Mesenchymal stem cell (in vitro differentiated cells and primary cell): Measurements from ENCODE around the gene GSK3B.

Source experiments
- DNase-seq: peaks from one replicate; pipeline ENCODE4 v3.0.0-alpha.2; 2013
- H2AFZ ChIP-seq: one replicate; pipeline ENCODE4 v1.6.1; 2013; ENCODE audit warnings: low read depth, mild to moderate bottlenecking, control low read depth, inconsistent platforms, low read length, moderate library complexity
- H2AK5ac ChIP-seq: 2 replicates; pipeline ENCODE4 v1.6.1; 2013; ENCODE audit warnings: low read length, moderate library complexity, mild to moderate bottlenecking, inconsistent platforms; ENCODE audit not compliant: severe bottlenecking
- H2BK120ac ChIP-seq: one replicate; pipeline ENCODE4 v1.6.1; 2013; ENCODE audit warnings: low read depth, mild to moderate bottlenecking, inconsistent platforms, low read length, moderate library complexity
- H2BK12ac ChIP-seq, 2 experiments: one replicate each; pipeline ENCODE4 v1.6.1; 2013; ENCODE audit warnings: inconsistent platforms in 2 of 2, low read length in 2 of 2, mild to moderate bottlenecking in 2 of 2, moderate library complexity in 2 of 2, control low read depth in 1 of 2
- H2BK15ac ChIP-seq: one replicate; pipeline ENCODE4 v1.6.1; 2013; ENCODE audit warnings: mild to moderate bottlenecking, low read depth, inconsistent platforms; ENCODE audit not compliant: poor library complexity, severe bottlenecking
- H2BK5ac ChIP-seq: 2 replicates; pipeline ENCODE4 v1.6.1; 2013; ENCODE audit warnings: low read depth, mild to moderate bottlenecking, low read length, control low read depth, inconsistent platforms; ENCODE audit not compliant: poor library complexity, severe bottlenecking
- H3K14ac ChIP-seq, 2 experiments: one replicate each; pipeline ENCODE4 v1.6.1; 2013; ENCODE audit warnings: inconsistent platforms in 2 of 2, low read length in 2 of 2, control low read depth in 1 of 2, mild to moderate bottlenecking in 1 of 2, moderate library complexity in 1 of 2
- H3K18ac ChIP-seq, 2 experiments: one replicate each; pipeline ENCODE4 v1.6.1; 2013; ENCODE audit warnings: inconsistent platforms in 2 of 2, low read length in 2 of 2, control low read depth in 1 of 2, low read depth in 1 of 2, mild to moderate bottlenecking in 1 of 2
- H3K23ac ChIP-seq, 2 experiments: one replicate each; pipeline ENCODE4 v1.6.1; 2013; ENCODE audit warnings: inconsistent platforms in 2 of 2, low read length in 2 of 2, mild to moderate bottlenecking in 2 of 2, moderate library complexity in 2 of 2, control low read depth in 1 of 2
- H3K27ac ChIP-seq: 2 replicates; pipeline ENCODE4 v1.5.1; 2013; ENCODE audit warnings: mild to moderate bottlenecking, moderate library complexity, low read length, control low read depth, inconsistent platforms; ENCODE audit not compliant: poor library complexity, severe bottlenecking
- H3K27me3 ChIP-seq, 2 experiments: 2 replicates each; pipeline versions ENCODE4 v1.6.1 to v1.7.0; 2013; ENCODE audit warnings: low read length in 2 of 2, mild to moderate bottlenecking in 2 of 2, moderate library complexity in 2 of 2, control low read depth in 1 of 2, inconsistent platforms in 1 of 2; ENCODE audit not compliant: control insufficient read depth in 1 of 2, insufficient read depth in 1 of 2
- H3K36me3 ChIP-seq, 2 experiments: 2 replicates each; pipeline versions ENCODE4 v1.6.1 to v1.7.0; 2013; ENCODE audit warnings: low read length in 2 of 2, control low read depth in 1 of 2, inconsistent platforms in 1 of 2, low read depth in 1 of 2, mild to moderate bottlenecking in 1 of 2; ENCODE audit not compliant: insufficient read depth in 2 of 2, control insufficient read depth in 1 of 2
- H3K4ac ChIP-seq, 2 experiments: one replicate each; pipeline ENCODE4 v1.6.1; 2013; ENCODE audit warnings: inconsistent platforms in 2 of 2, low read length in 2 of 2, mild to moderate bottlenecking in 2 of 2, moderate library complexity in 2 of 2, control low read depth in 1 of 2, low read depth in 1 of 2
- H3K4me1 ChIP-seq: 2 replicates; pipeline ENCODE4 v1.6.1; 2013; ENCODE audit warnings: low read depth, low read length, control low read depth; ENCODE audit not compliant: control insufficient read depth, insufficient read depth
- H3K4me2 ChIP-seq: 2 replicates; pipeline ENCODE4 v1.6.1; 2013; ENCODE audit warnings: low read length, mild to moderate bottlenecking, inconsistent platforms; ENCODE audit not compliant: poor library complexity, severe bottlenecking
- H3K4me3 ChIP-seq, 2 experiments: 2 replicates each; pipeline versions ENCODE4 v1.5.1 to v1.7.0; 2013; ENCODE audit warnings: low read length in 2 of 2, mild to moderate bottlenecking in 2 of 2, control low read depth in 1 of 2, low read depth in 1 of 2; ENCODE audit not compliant: insufficient read depth in 1 of 2
- H3K79me1 ChIP-seq: replicated peaks from 2 replicates; pipeline ENCODE4 v1.6.1; 2013; ENCODE audit warnings: mild to moderate bottlenecking, control low read depth, low read length, inconsistent platforms; ENCODE audit not compliant: poor library complexity, severe bottlenecking
- H3K9ac ChIP-seq: 2 replicates; pipeline ENCODE4 v1.7.0; 2013; ENCODE audit warnings: mild to moderate bottlenecking, low read length, moderate library complexity
- H3K9me3 ChIP-seq: 2 replicates; pipeline ENCODE4 v1.7.0; 2013; ENCODE audit warnings: mild to moderate bottlenecking, low read length; ENCODE audit not compliant: control insufficient read depth
- H4K8ac ChIP-seq: one replicate; pipeline ENCODE4 v1.6.1; 2013; ENCODE audit warnings: inconsistent platforms, mild to moderate bottlenecking, low read length, moderate library complexity
- H4K91ac ChIP-seq: one replicate; pipeline ENCODE4 v1.6.1; 2013; ENCODE audit warnings: mild to moderate bottlenecking, low read length, inconsistent platforms
- WGBS: methylation state at CpG from one replicate; pipeline ENCODE4 v1.1.7; 2013; ENCODE audit warnings: mixed read lengths; 5-methylcytosine and 5-hydroxymethylcytosine counted together

The GSK3B gene

GRCh38 chr3:119969759-119970158 is 124.5 kb downstream of the GSK3B start:
- Histone ChIP-seq H3K14ac (no peak overlapping the region), H4K8ac (no peak overlapping the region), H2BK12ac (no peak overlapping the region), H3K4me3 (no peak overlapping the region), H3K79me1 (peaks cover 2% of the 10 kb centered on the region), H3K4ac (no peak overlapping the region), H3K4me1 (no peaks in the 10 kb centered on the region), H2AFZ (no peak overlapping the region), H2BK15ac (no peak overlapping the region), H2BK120ac (no peak overlapping the region), H3K27me3 (no peaks in the 10 kb centered on the region), H4K91ac (no peak overlapping the region), H3K36me3 (no peaks in the 10 kb centered on the region), H3K9ac (no peak overlapping the region), H3K27ac (no peak overlapping the region), H3K23ac (no peak overlapping the region), H2BK5ac (no peak overlapping the region), H3K9me3 (no peaks in the 10 kb centered on the region), H3K18ac (no peak overlapping the region), H2AK5ac (no peak overlapping the region), H3K4me2 (no peak overlapping the region)
- DNase-seq = no peak
- WGBS = 100% methylated on average over 3 of the region's 4 CpGs

GRCh38 chr3:119967353-119968006 is 126.8 kb downstream of the GSK3B start:
- no peak overlapping the region for H3K23ac ChIP-seq
- H4K91ac ChIP-seq = no peak overlapping the region
- no peak overlapping the region for H3K18ac ChIP-seq
- no peak overlapping the region for H2BK120ac ChIP-seq
- DNase-seq = no peak
- H2BK15ac ChIP-seq = no peak overlapping the region
- no peaks in the 10 kb centered on the region for H3K9me3 ChIP-seq
- no peak overlapping the region for H3K4ac ChIP-seq
- H3K79me1 ChIP-seq = peaks cover 1% of the 10 kb centered on the region
- no peak overlapping the region for H2BK12ac ChIP-seq
- H3K27ac ChIP-seq = no peak overlapping the region
- H3K4me2 ChIP-seq = no peak overlapping the region
- 97% methylated on average over 5 of the region's 7 CpGs for WGBS
- H2AK5ac ChIP-seq = no peak overlapping the region
- H4K8ac ChIP-seq = no peak overlapping the region
- no peaks in the 10 kb centered on the region for H3K4me1 ChIP-seq
- H3K4me3 ChIP-seq = no peak overlapping the region
- H2BK5ac ChIP-seq = no peak overlapping the region
- no peak overlapping the region for H3K9ac ChIP-seq
- no peak overlapping the region for H2AFZ ChIP-seq
- H3K14ac ChIP-seq = no peak overlapping the region
- H3K27me3 ChIP-seq = no peaks in the 10 kb centered on the region
- H3K36me3 ChIP-seq = no peaks in the 10 kb centered on the region

GRCh38 chr3:119965692-119966091 is 128.6 kb downstream of the GSK3B start:
- H3K9me3 ChIP-seq = no peaks in the 10 kb centered on the region
- DNase-seq = peak; percentile 34
- no peak overlapping the region for H3K18ac ChIP-seq
- no peak overlapping the region for H2BK12ac ChIP-seq
- no peak overlapping the region for H2AK5ac ChIP-seq
- H3K27me3 ChIP-seq = no peaks in the 10 kb centered on the region
- no peak overlapping the region for H4K8ac ChIP-seq
- WGBS = 52% methylated on average over 1 of the region's 1 CpG
- H4K91ac ChIP-seq = no peak overlapping the region
- no peak overlapping the region for H3K23ac ChIP-seq
- no peaks in the 10 kb centered on the region for H3K4me1 ChIP-seq
- H3K27ac ChIP-seq = no peak overlapping the region
- H3K4me3 ChIP-seq = no peak overlapping the region
- H3K4ac ChIP-seq = no peak overlapping the region
- H2BK5ac ChIP-seq = no peak overlapping the region
- no peak overlapping the region for H3K14ac ChIP-seq
- H2BK120ac ChIP-seq = no peak overlapping the region
- no peak overlapping the region for H2BK15ac ChIP-seq
- peaks cover 0 to 6% of the 10 kb centered on the region in 2 experiments for H3K36me3 ChIP-seq
- H3K4me2 ChIP-seq = no peak overlapping the region
- no peak overlapping the region for H2AFZ ChIP-seq
- H3K79me1 ChIP-seq = peaks cover 4% of the 10 kb centered on the region
- no peak overlapping the region for H3K9ac ChIP-seq

- Histone ChIP-seq H2BK12ac (no peak overlapping the region), H3K79me1 (peaks cover 6% of the 10 kb centered on the region), H2BK120ac (no peak overlapping the region), H3K23ac (no peak overlapping the region), H3K14ac (no peak overlapping the region), H3K4me1 (no peaks in the 10 kb centered on the region), H3K4ac (no peak overlapping the region), H3K36me3 (peaks cover 0 to 6% of the 10 kb centered on the region in 2 experiments), H4K91ac (no peak overlapping the region), H2BK15ac (no peak overlapping the region), H2AFZ (no peak overlapping the region), H2AK5ac (no peak overlapping the region), H2BK5ac (no peak overlapping the region), H3K18ac (no peak overlapping the region), H3K4me3 (no peak overlapping the region), H3K4me2 (no peak overlapping the region), H3K9me3 (no peaks in the 10 kb centered on the region), H3K9ac (no peak overlapping the region), H3K27ac (no peak overlapping the region), H4K8ac (no peak overlapping the region), H3K27me3 (no peaks in the 10 kb centered on the region)
- no peak for DNase-seq
- WGBS = no CpG with 5 or more reads among the region's 2 CpGs
Observed at GRCh38 chr3:119964294-119964693, 130.0 kb downstream of the GSK3B start.
